ENCODE results near the gene BAIAP3.

Gene BAIAP3

DNA sequence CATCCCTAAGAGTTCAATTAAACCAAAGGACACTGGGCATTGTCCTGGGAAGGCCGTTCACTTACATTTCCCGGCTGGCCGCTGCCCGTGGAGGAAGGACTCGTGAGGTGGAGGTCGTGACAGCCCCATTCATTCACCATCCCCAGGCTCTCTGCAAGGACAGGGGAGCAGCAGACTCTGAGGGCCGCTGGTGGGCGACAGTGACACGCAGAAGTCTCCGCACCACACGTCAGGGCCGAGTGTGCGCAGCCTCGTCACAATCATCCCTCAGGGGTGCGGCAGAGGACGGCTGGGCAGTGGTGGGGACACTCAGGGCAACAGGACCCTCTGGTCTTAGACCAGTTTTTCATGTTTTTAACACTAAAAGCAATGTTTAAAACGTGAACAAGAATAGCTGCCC is 59.4 kb downstream of the BAIAP3 start:
- Histone ChIP-seq H3K4me2 (ENCODE audit: insufficient read depth, low read length) (no peak overlapping the region), H3K27ac (ENCODE audit: low read length) (no peak overlapping the region), H3K79me2 (ENCODE audit: insufficient read depth, low read length) (no peaks in the 10 kb centered on the region), H3K4me1 (ENCODE audit: insufficient read depth, low read length) (0 out of 2 replicates have a peak, but pooled peaks cover 5% of the 10 kb centered on the region), H3K4me3 (ENCODE audit: low read depth in 1 of 2, low read length in 2 of 2) (no peak overlapping the region), H3K9ac (ENCODE audit: low read depth, low read length) (no peak overlapping the region), H4K20me1 (ENCODE audit: insufficient read depth, low read length) (peaks cover 7% of the 10 kb centered on the region), H3K27me3 (ENCODE audit: insufficient read depth, low read length, poor library complexity) (no peaks in the 10 kb centered on the region), H3K9me3 (ENCODE audit: insufficient read depth, low read length, severe bottlenecking) (no peaks in the 10 kb centered on the region), H2AFZ (ENCODE audit: low read depth, low read length) (no peak overlapping the region), H3K36me3 (ENCODE audit: insufficient read depth, low read length) (peaks cover 55% of the 10 kb centered on the region)
- no peak for DNase-seq
- no peak for ATAC-seq (ENCODE audit: insufficient read depth, low read depth)
- TF ChIP-seq CTCF (IDR thresholded peaks at IDR 0.05; ENCODE audit: borderline replicate concordance, extremely low read depth, low read length, poor library complexity, severe bottlenecking) (no peak), EZH2 (IDR thresholded peaks at IDR 0.05; ENCODE audit: borderline replicate concordance, low read depth, low read length, severe bottlenecking) (no peak)

- Histone ChIP-seq H4K20me1 (ENCODE audit: insufficient read depth, low read length) (peaks cover 3% of the 10 kb centered on the region; the same call in 1 of the 2 replicates), H3K4me1 (ENCODE audit: insufficient read depth, low read length) (0 out of 2 replicates have a peak, but pooled peaks cover 5% of the 10 kb centered on the region), H3K4me3 (ENCODE audit: low read depth in 1 of 2, low read length in 2 of 2) (no peak overlapping the region), H3K79me2 (ENCODE audit: insufficient read depth, low read length) (no peaks in the 10 kb centered on the region), H3K9me3 (ENCODE audit: insufficient read depth, low read length, severe bottlenecking) (no peaks in the 10 kb centered on the region), H3K9ac (ENCODE audit: low read depth, low read length) (no peak overlapping the region), H3K36me3 (ENCODE audit: insufficient read depth, low read length) (peaks cover 52% of the 10 kb centered on the region), H2AFZ (ENCODE audit: low read depth, low read length) (no peak overlapping the region), H3K4me2 (ENCODE audit: insufficient read depth, low read length) (no peak overlapping the region), H3K27ac (ENCODE audit: low read length) (no peak overlapping the region), H3K27me3 (ENCODE audit: insufficient read depth, low read length, poor library complexity) (no peaks in the 10 kb centered on the region)
- no peak for TF ChIP-seq CTCF (IDR thresholded peaks at IDR 0.05; ENCODE audit: borderline replicate concordance, extremely low read depth, low read length, poor library complexity, severe bottlenecking)
- no peak for TF ChIP-seq EZH2 (IDR thresholded peaks at IDR 0.05; ENCODE audit: borderline replicate concordance, low read depth, low read length, severe bottlenecking)
- ATAC-seq (ENCODE audit: insufficient read depth, low read depth) (no peak), DNase-seq (no peak)
Measured at GRCh38 chr16:1393613-1394176, 60.2 kb downstream of the BAIAP3 start.

DNA sequence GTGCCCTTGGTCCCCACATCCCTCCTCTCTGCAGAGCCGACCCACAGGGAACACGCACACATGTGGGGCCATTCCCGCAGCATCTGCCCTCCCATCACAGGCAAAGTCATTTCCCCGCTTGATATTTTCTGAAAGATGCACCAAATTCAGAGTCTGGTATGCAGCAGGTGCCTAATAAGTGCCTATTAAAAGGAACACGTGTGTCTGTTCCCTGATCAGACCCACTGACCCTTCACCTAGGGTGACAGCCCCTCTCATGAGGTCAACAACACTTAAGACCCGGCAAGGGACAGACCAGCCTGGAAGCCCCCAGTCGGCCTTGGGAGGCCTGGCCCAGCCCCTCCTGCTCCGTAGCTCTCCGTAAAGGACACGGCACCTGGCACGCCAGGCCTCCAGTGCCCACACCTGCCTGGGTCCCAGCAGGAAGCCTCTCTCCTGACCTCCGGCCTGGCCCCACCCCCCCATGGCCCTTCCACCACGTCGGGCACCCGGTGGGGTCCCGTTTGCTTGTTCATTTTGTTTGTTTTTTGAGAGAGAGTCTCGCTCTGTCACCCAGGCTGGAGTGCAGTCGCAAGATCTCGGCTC is 61.0 kb downstream of the BAIAP3 start:
- no peaks in the 10 kb centered on the region for H3K27me3 ChIP-seq (ENCODE audit: insufficient read depth, low read length, poor library complexity)
- no peak overlapping the region for H3K27ac ChIP-seq (ENCODE audit: low read length)
- peaks cover 3% of the 10 kb centered on the region; the same call in 1 of the 2 replicates for H4K20me1 ChIP-seq (ENCODE audit: insufficient read depth, low read length)
- no peak for TF ChIP-seq EZH2 (IDR thresholded peaks at IDR 0.05; ENCODE audit: borderline replicate concordance, low read depth, low read length, severe bottlenecking)
- no peak for DNase-seq
- no peak overlapping the region for H3K9ac ChIP-seq (ENCODE audit: low read depth, low read length)
- peaks cover 54% of the 10 kb centered on the region for H3K36me3 ChIP-seq (ENCODE audit: insufficient read depth, low read length)
- H3K9me3 ChIP-seq (ENCODE audit: insufficient read depth, low read length, severe bottlenecking), result no peaks in the 10 kb centered on the region
- no peaks in the 10 kb centered on the region for H3K79me2 ChIP-seq (ENCODE audit: insufficient read depth, low read length)
- no peak overlapping the region for H2AFZ ChIP-seq (ENCODE audit: low read depth, low read length)
- H3K4me2 ChIP-seq (ENCODE audit: insufficient read depth, low read length), result no peak overlapping the region
- H3K4me3 ChIP-seq (ENCODE audit: low read depth in 1 of 2, low read length in 2 of 2), result no peak overlapping the region
- H3K4me1 ChIP-seq (ENCODE audit: insufficient read depth, low read length), result 0 out of 2 replicates have a peak, but pooled peaks cover 5% of the 10 kb centered on the region
- ATAC-seq (ENCODE audit: insufficient read depth, low read depth), result no peak

GRCh38 chr16:1395444-1396031 is 62.1 kb downstream of the BAIAP3 start:
- no peaks in the 10 kb centered on the region for H3K9me3 ChIP-seq (ENCODE audit: insufficient read depth, low read length, severe bottlenecking)
- H2AFZ ChIP-seq (ENCODE audit: low read depth, low read length), result no peak overlapping the region
- H3K4me1 ChIP-seq (ENCODE audit: insufficient read depth, low read length), result 0 out of 2 replicates have a peak, but pooled peaks cover 3% of the 10 kb centered on the region
- H3K36me3 ChIP-seq (ENCODE audit: insufficient read depth, low read length), result peaks cover 46% of the 10 kb centered on the region
- ATAC-seq (ENCODE audit: insufficient read depth, low read depth) (no peak), DNase-seq (no peak)
- no peak overlapping the region for H3K4me3 ChIP-seq (ENCODE audit: low read depth in 1 of 2, low read length in 2 of 2)
- no peak overlapping the region for H3K9ac ChIP-seq (ENCODE audit: low read depth, low read length)
- no peak overlapping the region for H3K4me2 ChIP-seq (ENCODE audit: insufficient read depth, low read length)
- no peak overlapping the region for H3K27ac ChIP-seq (ENCODE audit: low read length)
- no peaks in the 10 kb centered on the region for H3K27me3 ChIP-seq (ENCODE audit: insufficient read depth, low read length, poor library complexity)
- no peaks in the 10 kb centered on the region for H3K79me2 ChIP-seq (ENCODE audit: insufficient read depth, low read length)
- peaks cover 3% of the 10 kb centered on the region; the same call in 1 of the 2 replicates for H4K20me1 ChIP-seq (ENCODE audit: insufficient read depth, low read length)
- TF ChIP-seq CTCF (IDR thresholded peaks at IDR 0.05; ENCODE audit: borderline replicate concordance, extremely low read depth, low read length, poor library complexity, severe bottlenecking) (no peak), EZH2 (IDR thresholded peaks at IDR 0.05; ENCODE audit: borderline replicate concordance, low read depth, low read length, severe bottlenecking) (no peak)
